Stimulated activated naive CD8-positive, alpha-beta T cell treated with anti-CD3 and anti-CD28 coated beads, Interleukin-15, Interleukin-2, amounts not matched to agents 100 ng/mL and 50 ng/mL, for 24 hours (primary cell): ENCODE data around the gene UTS2R.
A peak's percentile ranks its signal among the peaks of the same experiment; 100 is the strongest.

Experiments used
- H3K27ac Mint-ChIP-seq: one replicate; pipeline ENCODE4 v1.8.0; 2021; ENCODE audit warnings: mild to moderate bottlenecking, mixed read lengths
- H3K27me3 Mint-ChIP-seq: one replicate; pipeline ENCODE4 v1.8.0; 2021; ENCODE audit warnings: mixed read lengths
- H3K36me3 Mint-ChIP-seq: one replicate; pipeline ENCODE4 v1.8.0; 2021; ENCODE audit warnings: low read depth, mixed read lengths
- H3K4me1 Mint-ChIP-seq: one replicate; pipeline ENCODE4 v1.8.0; 2021; ENCODE audit warnings: low read depth, mixed read lengths
- H3K4me3 Mint-ChIP-seq: one replicate; pipeline ENCODE4 v1.8.0; 2021; ENCODE audit warnings: mild to moderate bottlenecking, mixed read lengths
- H3K9me3 Mint-ChIP-seq: one replicate; pipeline ENCODE4 v1.8.0; 2021; ENCODE audit warnings: mixed read lengths

UTS2R gene

GRCh38 chr17:82385559-82386254 lies 14.1 kb downstream of the UTS2R start:
- H3K9me3 Mint-ChIP-seq = no peaks in the 10 kb centered on the region
- peaks cover 10% of the 10 kb centered on the region for H3K27me3 Mint-ChIP-seq
- peaks cover 5% of the 10 kb centered on the region for H3K4me1 Mint-ChIP-seq
- H3K4me3 Mint-ChIP-seq = no peak overlapping the region
- H3K27ac Mint-ChIP-seq = no peak overlapping the region
- no peaks in the 10 kb centered on the region for H3K36me3 Mint-ChIP-seq

- Mint-ChIP-seq H3K4me3 (no peak overlapping the region), H3K27me3 (peaks cover 3% of the 10 kb centered on the region), H3K27ac (no peak overlapping the region), H3K9me3 (no peaks in the 10 kb centered on the region), H3K36me3 (no peaks in the 10 kb centered on the region), H3K4me1 (peaks cover 2% of the 10 kb centered on the region)
Observed at GRCh38 chr17:82386255-82386831, 14.8 kb downstream of the UTS2R start.

DNA sequence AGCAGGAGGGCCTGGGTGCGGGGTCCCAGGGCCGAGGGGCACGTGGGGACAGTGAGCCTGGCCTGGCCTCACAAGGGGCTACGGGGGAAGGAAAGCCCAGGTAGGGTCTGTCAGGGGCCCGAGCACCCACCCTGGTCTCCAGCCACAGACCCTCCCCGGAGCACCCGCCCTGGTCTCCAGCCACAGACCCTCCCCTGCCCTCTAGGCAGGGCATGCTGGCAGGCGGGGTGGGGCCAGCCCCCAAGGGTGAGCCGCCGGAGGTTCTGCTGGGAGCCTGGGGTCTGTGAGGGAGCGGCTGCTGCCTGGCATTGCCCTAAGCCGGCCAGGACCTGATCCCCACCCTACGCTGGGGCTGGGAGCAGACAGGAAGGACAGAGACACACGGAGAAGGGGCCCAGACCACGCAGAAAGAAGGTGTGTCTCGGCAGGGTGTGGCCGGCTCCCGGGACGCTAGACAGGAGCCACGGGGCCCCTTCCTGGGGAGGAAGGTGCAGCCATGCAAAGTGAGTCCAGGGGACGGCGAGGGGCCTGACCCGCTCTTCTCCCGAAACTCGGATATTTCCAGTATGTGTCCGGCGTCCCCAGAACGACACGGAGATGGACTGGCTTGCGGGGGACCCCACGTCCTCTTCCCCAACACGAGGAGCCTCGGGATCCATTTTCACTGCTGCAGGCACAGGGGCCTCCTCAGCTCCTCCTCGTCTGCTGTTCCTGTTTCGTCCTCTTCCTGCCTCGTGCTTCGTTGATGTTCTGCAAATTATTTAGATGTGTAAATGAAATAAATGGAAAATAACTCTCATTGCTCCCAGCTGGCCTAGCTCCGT lies 15.5 kb downstream of the UTS2R start:
- no peak overlapping the region for H3K27ac Mint-ChIP-seq
- H3K27me3 Mint-ChIP-seq = no peaks in the 10 kb centered on the region
- H3K4me1 Mint-ChIP-seq = no peaks in the 10 kb centered on the region
- no peaks in the 10 kb centered on the region for H3K9me3 Mint-ChIP-seq
- no peaks in the 10 kb centered on the region for H3K36me3 Mint-ChIP-seq
- H3K4me3 Mint-ChIP-seq = no peak overlapping the region

GRCh38 chr17:82387705-82388106 lies 16.1 kb downstream of the UTS2R start:
- no peaks in the 10 kb centered on the region for H3K36me3 Mint-ChIP-seq
- no peaks in the 10 kb centered on the region for H3K9me3 Mint-ChIP-seq
- no peaks in the 10 kb centered on the region for H3K27me3 Mint-ChIP-seq
- H3K4me1 Mint-ChIP-seq = no peaks in the 10 kb centered on the region
- H3K4me3 Mint-ChIP-seq = no peak overlapping the region
- H3K27ac Mint-ChIP-seq = no peak overlapping the region

- H3K27ac Mint-ChIP-seq = no peak overlapping the region
- no peak overlapping the region for H3K4me3 Mint-ChIP-seq
- no peaks in the 10 kb centered on the region for H3K27me3 Mint-ChIP-seq
- H3K36me3 Mint-ChIP-seq = peaks cover 2% of the 10 kb centered on the region
- no peaks in the 10 kb centered on the region for H3K9me3 Mint-ChIP-seq
- H3K4me1 Mint-ChIP-seq = no peaks in the 10 kb centered on the region
Observed at GRCh38 chr17:82388223-82388921, 16.8 kb downstream of the UTS2R start.

DNA sequence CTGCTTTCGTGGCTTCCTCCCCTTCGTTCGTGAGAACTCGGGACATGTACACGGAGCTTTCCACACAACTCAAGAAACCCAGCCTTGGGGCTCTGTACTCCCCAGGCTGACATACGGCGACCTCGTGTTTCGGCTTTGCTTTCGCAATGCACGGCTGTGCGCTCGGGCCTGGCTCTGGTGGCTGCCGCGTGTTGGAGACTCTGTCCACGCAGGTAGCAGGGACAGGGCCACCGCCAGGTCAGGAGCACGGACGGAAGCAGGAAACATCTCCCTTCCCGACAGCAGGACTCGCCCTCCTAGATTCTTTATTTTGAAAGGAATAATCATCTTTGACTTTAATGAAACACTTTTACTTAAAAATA lies 17.3 kb downstream of the UTS2R start:
- no peaks in the 10 kb centered on the region for H3K4me1 Mint-ChIP-seq
- no peaks in the 10 kb centered on the region for H3K27me3 Mint-ChIP-seq
- H3K9me3 Mint-ChIP-seq = no peaks in the 10 kb centered on the region
- no peak overlapping the region for H3K4me3 Mint-ChIP-seq
- no peak overlapping the region for H3K27ac Mint-ChIP-seq
- H3K36me3 Mint-ChIP-seq = peaks cover 6% of the 10 kb centered on the region

DNA sequence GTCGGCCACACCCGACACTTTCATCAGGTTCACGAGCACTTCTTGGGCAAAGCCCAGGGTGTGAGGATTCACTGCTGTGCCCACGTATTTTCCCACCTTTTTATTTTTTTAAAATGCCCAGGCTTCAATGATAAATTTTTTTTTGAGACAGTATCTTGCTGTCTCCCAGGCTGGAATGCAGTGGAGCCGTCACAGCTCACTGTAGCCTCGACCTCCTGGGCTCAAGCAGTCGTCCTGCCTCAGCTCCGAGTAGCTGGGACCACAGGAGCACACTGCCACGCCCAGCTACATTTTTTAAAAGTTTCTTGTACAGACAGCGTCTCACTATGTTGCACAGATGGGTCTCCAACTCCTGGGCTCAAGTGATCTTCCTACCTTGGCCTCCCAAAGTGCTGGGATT lies 17.8 kb downstream of the UTS2R start:
- Mint-ChIP-seq H3K27me3 (no peaks in the 10 kb centered on the region), H3K36me3 (peaks cover 6% of the 10 kb centered on the region)

GRCh38 chr17:82390015-82390859 lies 18.7 kb downstream of the UTS2R start:
- H3K4me1 Mint-ChIP-seq = no peaks in the 10 kb centered on the region
- H3K9me3 Mint-ChIP-seq = no peaks in the 10 kb centered on the region
- no peaks in the 10 kb centered on the region for H3K27me3 Mint-ChIP-seq
- H3K27ac Mint-ChIP-seq = no peak overlapping the region
- H3K36me3 Mint-ChIP-seq = peaks cover 6% of the 10 kb centered on the region
- H3K4me3 Mint-ChIP-seq = no peak overlapping the region

More for the DNA sequence above, 17.8 kb downstream of the UTS2R start:
- H3K27ac Mint-ChIP-seq = no peak overlapping the region
- H3K9me3 Mint-ChIP-seq = no peaks in the 10 kb centered on the region
- no peaks in the 10 kb centered on the region for H3K4me1 Mint-ChIP-seq
- H3K4me3 Mint-ChIP-seq = no peak overlapping the region

GRCh38 chr17:82390860-82391435 lies 19.4 kb downstream of the UTS2R start:
- H3K27me3 Mint-ChIP-seq = no peaks in the 10 kb centered on the region

DNA sequence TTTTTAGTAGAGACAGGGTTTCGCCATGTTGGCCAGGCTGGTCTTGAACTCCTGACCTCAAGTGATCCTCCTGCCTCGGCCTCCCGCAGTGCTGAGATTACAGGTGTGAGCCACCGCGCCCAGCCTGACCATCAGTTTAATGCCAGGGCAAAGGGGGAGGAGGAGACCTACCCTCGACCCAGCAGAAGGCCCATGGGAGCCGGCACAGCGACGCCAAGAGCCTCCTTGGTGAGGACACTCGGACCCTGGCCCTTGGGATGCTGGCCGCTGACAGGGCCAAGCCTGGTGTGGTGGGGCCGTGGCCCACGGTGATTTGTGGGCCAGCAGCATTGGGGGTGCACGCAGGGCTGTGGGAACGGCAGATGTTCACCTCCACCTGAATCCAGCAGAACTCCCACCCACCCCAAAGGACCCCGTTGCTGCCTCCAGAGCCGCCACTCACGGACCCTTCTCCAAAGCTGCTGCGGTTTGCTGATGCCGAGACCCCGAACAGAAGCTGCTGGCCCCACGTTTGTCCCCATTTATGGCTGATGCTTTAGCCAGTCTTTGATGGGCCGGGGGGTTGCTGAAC lies 20.0 kb downstream of the UTS2R start:
- H3K36me3 Mint-ChIP-seq = peaks cover 10% of the 10 kb centered on the region
- no peak overlapping the region for H3K27ac Mint-ChIP-seq
- H3K9me3 Mint-ChIP-seq = no peaks in the 10 kb centered on the region

More at GRCh38 chr17:82390860-82391435, 19.4 kb downstream of the UTS2R start:
- no peaks in the 10 kb centered on the region for H3K9me3 Mint-ChIP-seq
- peaks cover 6% of the 10 kb centered on the region for H3K36me3 Mint-ChIP-seq
- no peak overlapping the region for H3K27ac Mint-ChIP-seq
- no peaks in the 10 kb centered on the region for H3K4me1 Mint-ChIP-seq
- H3K4me3 Mint-ChIP-seq = no peak overlapping the region

GRCh38 chr17:82392209-82392920 lies 20.8 kb downstream of the UTS2R start:
- H3K9me3 Mint-ChIP-seq = no peaks in the 10 kb centered on the region
- no peak overlapping the region for H3K4me3 Mint-ChIP-seq
- H3K4me1 Mint-ChIP-seq = no peaks in the 10 kb centered on the region
- H3K27me3 Mint-ChIP-seq = no peaks in the 10 kb centered on the region
- peak overlapping the region; percentile 31 for H3K27ac Mint-ChIP-seq
- H3K36me3 Mint-ChIP-seq = peaks cover 10% of the 10 kb centered on the region

More for the DNA sequence above, 20.0 kb downstream of the UTS2R start:
- no peak overlapping the region for H3K4me3 Mint-ChIP-seq
- no peaks in the 10 kb centered on the region for H3K4me1 Mint-ChIP-seq
- H3K27me3 Mint-ChIP-seq = no peaks in the 10 kb centered on the region

DNA sequence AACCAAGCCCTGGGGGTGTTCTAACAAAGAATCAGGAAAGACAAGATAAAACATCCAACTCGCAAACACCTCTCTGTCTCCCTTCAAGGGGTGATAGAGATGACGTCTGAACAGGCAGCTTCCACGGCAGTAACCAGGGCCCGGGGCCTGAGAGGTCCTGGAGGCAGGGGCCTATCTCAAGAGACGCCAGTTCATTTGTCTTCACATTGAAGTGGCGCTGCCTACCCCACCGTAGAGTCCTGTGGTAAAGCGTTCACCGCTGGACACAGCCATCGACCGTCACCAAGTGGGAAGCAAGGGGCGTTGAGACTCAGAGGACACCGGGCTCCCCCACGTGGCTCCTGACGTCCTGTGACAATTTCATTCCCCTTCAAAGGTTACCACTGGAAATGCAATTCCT lies 21.4 kb downstream of the UTS2R start:
- no peak overlapping the region for H3K4me3 Mint-ChIP-seq
- peaks cover 10% of the 10 kb centered on the region for H3K36me3 Mint-ChIP-seq
- H3K27me3 Mint-ChIP-seq = no peaks in the 10 kb centered on the region
- H3K4me1 Mint-ChIP-seq = no peaks in the 10 kb centered on the region
- H3K27ac Mint-ChIP-seq = peak overlapping the region; percentile 31
- no peaks in the 10 kb centered on the region for H3K9me3 Mint-ChIP-seq

- Mint-ChIP-seq H3K4me3 (no peak overlapping the region), H3K36me3 (peaks cover 10% of the 10 kb centered on the region), H3K27ac (no peak overlapping the region)
Observed at GRCh38 chr17:82394278-82394677, 22.7 kb downstream of the UTS2R start.

More at GRCh38 chr17:82394278-82394677, 22.7 kb downstream of the UTS2R start:
- Mint-ChIP-seq H3K27me3 (no peaks in the 10 kb centered on the region), H3K9me3 (no peaks in the 10 kb centered on the region), H3K4me1 (no peaks in the 10 kb centered on the region)
